Choroid plexus epithelial cell (primary cell): Measurements from ENCODE around the gene RACK1.

Experiments
- DNase-seq: peaks from one replicate; pipeline ENCODE4 v3.0.0-alpha.2; 2010; ENCODE audit warnings: low read depth
- H3K4me3 ChIP-seq: 2 replicates; pipeline ENCODE4 v1.5.1; 2011; ENCODE audit warnings: low read depth, mild to moderate bottlenecking, control low read depth, low read length, moderate library complexity
- TF ChIP-seq, protein P1 (sequence below): conservative IDR thresholded peaks from 2 replicates; pipeline ENCODE4 v1.5.1; 2011; ENCODE audit warnings: low read depth, mild to moderate bottlenecking, control low read depth, inconsistent platforms, low read length, moderate library complexity

The RACK1 gene

DNA sequence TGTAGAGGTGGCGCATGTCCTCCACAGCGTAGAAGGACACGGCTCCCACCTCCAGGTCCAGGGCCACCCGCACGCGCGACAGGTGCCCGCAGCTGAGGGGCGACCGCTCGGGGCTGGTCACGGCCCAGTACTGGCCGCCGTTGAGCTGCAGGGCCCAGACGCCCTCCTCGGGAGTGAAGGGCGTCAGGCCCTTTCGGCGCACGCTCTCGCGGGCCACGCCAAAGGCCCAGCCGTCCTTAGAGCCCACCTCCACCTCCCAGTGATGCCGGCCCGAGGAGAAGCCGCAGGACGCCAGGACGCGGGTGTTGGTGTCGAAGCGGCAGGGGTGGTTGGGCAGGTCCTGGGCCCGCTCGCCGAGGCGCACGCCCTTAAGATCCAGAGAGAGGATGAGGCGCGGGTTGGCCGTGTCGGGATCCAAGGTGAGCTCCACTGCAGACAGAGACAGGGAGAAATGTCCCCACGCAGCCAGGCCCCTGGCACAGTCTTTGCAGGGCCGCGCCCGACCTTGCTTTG lies 48.4 kb downstream of the RACK1 start:
- TF ChIP-seq, protein P1, sequence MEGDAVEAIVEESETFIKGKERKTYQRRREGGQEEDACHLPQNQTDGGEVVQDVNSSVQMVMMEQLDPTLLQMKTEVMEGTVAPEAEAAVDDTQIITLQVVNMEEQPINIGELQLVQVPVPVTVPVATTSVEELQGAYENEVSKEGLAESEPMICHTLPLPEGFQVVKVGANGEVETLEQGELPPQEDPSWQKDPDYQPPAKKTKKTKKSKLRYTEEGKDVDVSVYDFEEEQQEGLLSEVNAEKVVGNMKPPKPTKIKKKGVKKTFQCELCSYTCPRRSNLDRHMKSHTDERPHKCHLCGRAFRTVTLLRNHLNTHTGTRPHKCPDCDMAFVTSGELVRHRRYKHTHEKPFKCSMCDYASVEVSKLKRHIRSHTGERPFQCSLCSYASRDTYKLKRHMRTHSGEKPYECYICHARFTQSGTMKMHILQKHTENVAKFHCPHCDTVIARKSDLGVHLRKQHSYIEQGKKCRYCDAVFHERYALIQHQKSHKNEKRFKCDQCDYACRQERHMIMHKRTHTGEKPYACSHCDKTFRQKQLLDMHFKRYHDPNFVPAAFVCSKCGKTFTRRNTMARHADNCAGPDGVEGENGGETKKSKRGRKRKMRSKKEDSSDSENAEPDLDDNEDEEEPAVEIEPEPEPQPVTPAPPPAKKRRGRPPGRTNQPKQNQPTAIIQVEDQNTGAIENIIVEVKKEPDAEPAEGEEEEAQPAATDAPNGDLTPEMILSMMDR = no peak
- no peak overlapping the region for H3K4me3 ChIP-seq
- no peak for DNase-seq

DNA sequence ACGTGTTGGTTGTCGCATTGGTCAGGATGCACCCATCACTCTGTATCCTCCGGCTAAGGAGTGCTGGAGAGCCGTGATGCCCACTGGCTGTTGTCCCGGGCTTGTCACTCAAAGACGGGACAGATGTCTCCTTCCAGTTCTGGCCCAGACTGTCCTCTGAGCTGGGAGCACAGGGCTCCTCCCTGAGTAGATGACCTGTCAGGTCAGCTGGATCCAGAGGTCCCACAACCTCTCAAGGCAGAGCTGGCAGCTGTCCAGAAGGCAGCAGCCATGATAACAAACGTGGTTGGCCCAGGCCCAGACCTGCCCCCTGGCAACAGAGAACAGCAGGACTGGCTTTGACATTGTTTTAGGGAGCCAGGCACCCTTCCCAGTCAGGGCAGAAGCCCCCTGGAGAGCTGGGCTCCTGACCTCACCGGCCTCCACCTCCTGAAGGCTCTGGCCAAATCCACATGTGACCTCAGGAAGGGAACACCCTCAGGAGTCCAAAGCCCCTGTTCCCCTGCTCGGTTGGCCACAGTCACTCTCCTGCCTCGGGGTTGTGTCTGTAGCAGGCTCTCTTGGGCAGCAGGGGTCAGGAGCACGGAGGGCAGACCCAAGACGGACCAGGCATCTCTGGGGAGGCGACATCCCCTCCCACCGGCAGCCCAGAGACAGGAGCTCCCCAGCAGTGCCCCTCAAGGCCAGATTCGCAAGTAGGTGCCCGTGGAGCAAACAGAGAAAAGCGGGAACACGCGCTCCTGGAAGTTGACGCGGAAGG lies 49.0 kb downstream of the RACK1 start:
- DNase-seq = no peak
- TF ChIP-seq, protein P1 = no peak
- H3K4me3 ChIP-seq = no peak overlapping the region

DNA sequence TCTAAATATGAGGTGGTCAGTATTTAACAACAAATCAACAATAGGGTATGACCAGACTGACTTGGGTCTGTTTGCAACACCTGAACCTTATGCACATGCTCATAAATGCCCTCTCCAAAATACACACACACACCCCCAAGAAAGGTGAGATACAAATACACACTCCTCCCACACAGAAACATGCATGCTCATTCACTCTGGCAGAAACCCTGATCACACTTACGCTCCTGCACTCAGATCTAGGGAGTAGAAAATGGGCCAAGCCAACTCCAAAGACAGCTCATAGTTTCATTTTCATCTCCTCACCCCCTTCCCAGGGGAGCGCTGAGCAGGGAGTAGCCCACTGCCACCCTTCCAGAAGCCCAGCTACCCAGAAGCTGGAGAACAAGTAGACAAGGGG lies 50.0 kb downstream of the RACK1 start:
- H3K4me3 ChIP-seq = no peak overlapping the region
- no peak for DNase-seq
- TF ChIP-seq, protein P1 = no peak

DNA sequence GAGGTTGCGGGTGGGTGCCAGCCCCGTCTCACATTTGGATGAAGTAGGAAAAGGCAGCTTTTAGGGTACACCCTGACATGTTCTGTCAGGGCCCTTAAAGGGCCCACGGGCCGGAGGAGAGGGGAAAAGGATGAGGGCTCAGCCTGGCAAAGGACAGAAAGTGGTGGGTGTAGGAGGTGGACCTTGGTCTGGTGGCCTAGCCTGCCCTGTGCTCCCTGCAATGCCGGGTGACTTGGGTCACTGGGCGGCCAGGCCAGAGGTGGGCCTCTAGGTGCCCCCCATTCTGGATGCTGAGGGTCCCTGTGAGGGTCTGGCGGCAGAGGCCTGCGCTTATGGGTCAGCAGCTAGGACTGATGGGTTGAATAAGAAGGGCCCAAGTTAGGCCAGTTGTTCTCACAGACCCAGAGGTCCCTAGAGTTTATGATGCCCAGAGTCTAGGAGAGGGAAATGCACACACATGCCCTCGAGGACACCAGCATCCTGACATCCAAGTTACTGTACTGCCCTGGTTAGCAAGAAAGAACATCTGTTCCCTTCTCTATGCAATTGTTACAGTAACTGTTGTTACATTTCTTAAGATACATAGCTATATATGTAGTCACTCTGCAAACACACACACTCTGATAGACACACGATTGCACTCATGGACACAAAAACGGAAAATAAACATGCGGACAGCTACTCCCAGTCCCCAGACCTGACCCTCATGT lies 51.2 kb downstream of the RACK1 start:
- DNase-seq = no peak
- TF ChIP-seq, protein P1 = no peak
- peak overlapping the region; percentile 83 for H3K4me3 ChIP-seq

DNA sequence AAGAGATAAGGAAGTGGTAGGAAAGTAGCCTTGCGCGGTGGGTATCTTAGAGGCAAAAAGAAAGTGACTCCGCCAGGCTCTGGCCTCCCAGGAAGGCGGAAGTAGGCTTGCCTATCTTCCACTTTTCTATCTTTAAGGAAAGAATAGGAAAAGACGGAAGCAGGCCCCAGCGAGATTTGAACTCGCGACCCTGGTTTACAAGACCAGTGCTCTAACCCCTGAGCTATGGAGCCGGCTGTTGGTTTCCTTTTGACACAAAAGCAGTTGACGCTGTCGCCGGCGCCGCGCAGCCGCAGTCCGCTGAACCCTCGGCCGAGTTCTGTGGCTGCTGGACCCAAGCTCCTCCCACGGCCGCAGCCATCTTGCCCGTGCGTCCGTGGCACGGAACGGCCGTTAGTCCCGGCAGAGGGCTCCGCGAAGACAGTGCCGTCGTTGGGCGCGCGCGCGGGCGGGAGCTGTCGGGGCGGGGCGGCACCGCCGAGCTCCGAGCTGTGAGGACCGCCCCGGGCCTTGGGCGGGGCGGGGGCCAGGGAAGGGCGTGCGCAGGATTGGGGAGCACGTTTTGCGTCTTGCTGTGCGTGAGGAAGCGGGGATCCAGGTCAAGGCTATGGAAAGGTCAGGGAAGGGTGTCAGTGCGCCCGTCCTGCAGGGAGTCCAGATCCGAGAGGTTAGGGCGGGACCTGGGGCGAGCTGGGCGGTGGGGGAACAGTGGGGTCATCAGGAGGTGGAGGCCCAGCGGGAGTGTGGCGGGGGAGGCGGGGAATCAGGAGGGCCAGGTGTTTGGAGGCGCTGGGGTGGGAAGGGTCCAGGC lies 52.0 kb downstream of the RACK1 start:
- peak overlapping the region; percentile 83 for H3K4me3 ChIP-seq
- peak; percentile 96 for DNase-seq
- TF ChIP-seq, protein P1 = no peak

DNA sequence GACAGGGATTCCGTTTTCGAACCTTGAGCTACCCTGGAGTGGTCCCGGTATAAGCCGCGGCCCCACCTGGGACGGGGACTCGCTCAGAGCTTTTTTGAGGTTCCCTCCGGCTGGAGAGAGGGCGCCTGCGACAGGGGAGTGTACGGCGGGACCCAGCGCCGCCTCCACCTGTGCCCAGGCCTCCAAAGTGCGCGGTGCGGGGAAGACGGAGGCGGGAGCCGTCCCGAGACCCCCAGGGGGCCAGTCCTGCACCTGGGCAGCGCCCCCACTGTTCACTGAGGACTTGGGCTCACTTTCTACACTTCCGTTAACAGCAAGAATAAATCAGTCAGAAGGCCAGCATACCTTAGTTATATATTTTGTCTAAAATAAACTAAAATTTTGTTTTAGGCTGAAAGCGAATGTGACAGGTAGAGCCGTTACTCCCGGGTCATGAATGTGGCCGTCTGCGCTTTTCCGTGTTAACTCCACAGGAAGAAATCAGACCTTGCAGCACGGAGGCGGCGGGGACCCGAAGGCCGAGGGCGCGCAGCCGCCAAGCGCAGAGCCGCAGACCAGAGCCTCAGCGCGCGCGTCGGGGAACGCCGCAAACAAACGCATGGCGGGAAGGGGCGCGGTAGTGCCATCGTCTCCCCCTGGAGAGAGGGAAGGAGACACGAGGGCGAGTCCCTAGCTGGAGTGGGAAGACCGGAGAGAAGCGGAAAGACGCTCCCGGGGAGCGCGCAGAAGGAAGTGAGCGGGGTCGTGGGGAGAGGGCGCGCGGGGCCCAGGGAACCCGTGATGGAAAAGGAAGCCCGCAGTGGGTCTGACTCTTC lies 52.8 kb downstream of the RACK1 start:
- peak overlapping the region; percentile 83 for H3K4me3 ChIP-seq
- peak; percentile 63 for DNase-seq
- TF ChIP-seq, protein P1 = peak; percentile 26
